GM12801 (cell line): ENCODE measurements around the gene THAP6.

Experiments used
- CTCF ChIP-seq: IDR thresholded peaks from one replicate; pipeline ENCODE4 v1.5.1; 2011; ENCODE audit warnings: control low read depth; ENCODE audit not compliant: insufficient read length; ENCODE audit errors: extremely low read depth

THAP6 gene

GRCh38 chr4:75512386-75513211, 1.7 kb upstream of the THAP6 start:
- no peak for TF ChIP-seq CTCF

GRCh38 chr4:75513526-75514130, 645 bp upstream of the THAP6 start:
- TF ChIP-seq CTCF = no peak

DNA sequence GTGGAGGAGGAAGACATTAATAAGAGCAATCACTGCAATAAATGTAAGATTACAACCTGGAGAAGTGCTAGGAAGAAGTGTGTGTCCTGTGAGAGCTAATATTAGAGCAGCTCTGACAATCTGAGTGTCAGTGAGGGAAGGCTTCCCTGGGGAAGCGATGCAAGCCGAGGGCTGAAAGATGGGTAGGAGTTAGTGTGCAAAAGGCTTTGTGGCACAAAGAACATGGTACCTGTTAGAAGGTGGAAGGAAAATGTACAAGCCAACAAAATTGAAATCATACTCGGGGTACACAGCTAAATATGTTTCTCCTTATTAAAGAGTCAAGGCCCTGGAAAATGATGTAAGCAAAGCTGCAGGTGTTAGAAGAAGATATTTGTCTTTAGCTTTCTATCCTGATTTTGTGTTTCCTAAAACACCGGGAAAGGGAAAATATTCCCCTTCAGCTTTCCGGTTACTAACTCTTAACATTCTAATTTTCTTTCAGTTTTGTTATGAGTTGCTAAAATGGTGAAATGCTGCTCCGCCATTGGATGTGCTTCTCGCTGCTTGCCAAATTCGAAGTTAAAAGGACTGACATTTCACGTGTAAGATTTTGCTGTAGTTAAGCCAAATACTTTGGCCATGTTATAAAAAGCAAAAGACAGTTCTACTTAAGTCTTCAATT, 808 bp downstream of the THAP6 start:
- TF ChIP-seq CTCF = no peak

DNA sequence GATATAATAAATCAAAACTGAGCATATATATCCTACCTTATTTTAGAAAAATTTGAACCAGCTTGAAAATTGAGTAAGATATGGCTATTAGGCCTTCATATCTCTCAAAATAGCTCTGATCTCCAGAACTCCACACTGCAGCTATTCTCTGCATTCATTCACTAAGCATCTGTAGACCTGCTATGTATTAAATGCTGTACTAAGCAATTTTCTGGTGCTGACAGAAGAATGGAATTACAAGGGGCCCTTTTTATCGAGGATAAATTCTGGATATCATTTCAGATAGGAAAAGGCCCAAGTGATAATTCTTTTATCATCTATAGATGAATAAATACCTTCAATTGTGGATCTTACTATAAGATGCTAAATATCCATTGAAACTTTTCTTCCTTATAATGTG, 1.9 kb downstream of the THAP6 start:
- TF ChIP-seq CTCF = no peak

DNA sequence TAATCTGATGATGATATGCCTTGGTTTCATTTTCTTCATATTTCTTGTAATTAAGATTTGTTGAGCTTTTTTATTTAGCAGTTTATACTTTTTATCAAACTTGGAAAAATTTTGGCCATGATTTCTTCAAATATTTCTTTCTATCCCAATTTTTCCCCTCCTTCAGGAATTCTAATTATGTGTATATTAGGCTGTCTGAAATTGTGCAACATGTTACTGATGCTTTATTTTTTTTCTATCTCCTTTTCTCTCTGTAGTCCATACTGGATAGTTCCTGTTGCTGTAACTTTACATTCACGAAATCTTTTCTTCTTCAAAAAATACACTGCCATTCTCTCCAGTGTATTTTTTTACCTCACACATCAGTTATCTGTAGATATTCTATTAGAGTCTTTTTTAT, 10.8 kb downstream of the THAP6 start:
- no peak for TF ChIP-seq CTCF

- TF ChIP-seq CTCF = no peak
These were observed 11.6 kb downstream of the THAP6 start for GRCh38 chr4:75525910-75526309.

GRCh38 chr4:75527482-75527881, 13.2 kb downstream of the THAP6 start:
- TF ChIP-seq CTCF = no peak
